AG04450 (cell line): ENCODE data around the gene CADPS2. TPM values are rescaled to one million over a fixed set of nuclear protein-coding genes. Genes with fewer than 3 reads are reported as not detected.

ENCODE experiments used
- CTCF ChIA-PET: fragments of 300-600, 350-600 bp; formaldehyde crosslinking; extraction: SDS; loops from one replicate; lab custom pipeline; 2022; ENCODE audit warnings: antibody characterized with exemption, inconsistent platforms; lab: Charles Lee
- POLR2A ChIA-PET: fragments of 350-600 bp; formaldehyde crosslinking; extraction: SDS; loops from one replicate; lab custom pipeline; 2021; ENCODE audit warnings: antibody characterized with exemption, inconsistent platforms; lab: Yijun Ruan, JAX
- DNase-seq: peaks from one replicate; pipeline ENCODE4 v3.0.0-alpha.2; 2011; ENCODE audit warnings: low read depth, low spot score
- H3K27ac ChIP-seq: one replicate; pipeline ENCODE4 v1.5.1; 2012; ENCODE audit warnings: low read depth, low read length, control low read depth
- H3K27me3 ChIP-seq: one replicate; pipeline ENCODE4 v1.6.0; 2012; ENCODE audit warnings: low read length; ENCODE audit not compliant: control insufficient read depth, insufficient read depth
- H3K4me3 ChIP-seq: 2 replicates; pipeline ENCODE4 v1.5.1; 2011; ENCODE audit warnings: mild to moderate bottlenecking, low read depth, low read length, control low read depth
- H3K9me3 ChIP-seq: 2 replicates; pipeline ENCODE4 v1.5.1; 2012; ENCODE audit warnings: low read length; ENCODE audit not compliant: control insufficient read depth, insufficient read depth
- polyA plus RNA-seq: library from polyadenylated mRNA; depleted of rRNA; stranded (reverse); fragments of >200 nt; gene quantifications from 2 replicates; pipeline ENCODE4 v1.2.3, GENCODE V29; 2011
- TF ChIP-seq, protein P1 (sequence below): IDR thresholded peaks from 2 replicates; pipeline ENCODE4 v1.5.1; 2011; ENCODE audit warnings: low read depth, low read length, control low read depth, inconsistent platforms

CADPS2 gene
- polyA plus RNA-seq, 1 experiment = 0.41 TPM

DNA sequence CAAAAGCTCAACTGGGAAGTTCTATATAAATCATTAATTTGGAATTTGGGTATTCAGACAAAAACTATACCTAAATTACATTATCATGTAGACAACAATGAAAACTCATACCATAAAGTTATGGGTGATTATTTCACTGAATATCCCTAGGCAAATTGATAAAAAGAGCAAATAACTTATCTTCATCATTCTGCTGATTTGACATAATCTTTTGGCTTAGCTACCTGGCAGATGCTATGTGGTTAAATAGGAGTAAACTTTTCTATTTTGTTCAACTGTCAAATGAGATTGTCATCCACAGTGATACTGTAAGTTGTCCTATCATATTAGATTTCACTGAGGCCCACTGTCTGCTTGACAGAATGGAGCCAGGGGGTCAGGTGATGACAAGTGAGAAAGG lies 432.8 kb downstream of the CADPS2 start:
- ChIA-PET POLR2A (no interaction called here), CTCF (no interaction called here)
- H3K4me3 ChIP-seq = no peak overlapping the region
- no peak overlapping the region for H3K27ac ChIP-seq
- H3K9me3 ChIP-seq = no peaks in the 10 kb centered on the region
- TF ChIP-seq, protein P1, sequence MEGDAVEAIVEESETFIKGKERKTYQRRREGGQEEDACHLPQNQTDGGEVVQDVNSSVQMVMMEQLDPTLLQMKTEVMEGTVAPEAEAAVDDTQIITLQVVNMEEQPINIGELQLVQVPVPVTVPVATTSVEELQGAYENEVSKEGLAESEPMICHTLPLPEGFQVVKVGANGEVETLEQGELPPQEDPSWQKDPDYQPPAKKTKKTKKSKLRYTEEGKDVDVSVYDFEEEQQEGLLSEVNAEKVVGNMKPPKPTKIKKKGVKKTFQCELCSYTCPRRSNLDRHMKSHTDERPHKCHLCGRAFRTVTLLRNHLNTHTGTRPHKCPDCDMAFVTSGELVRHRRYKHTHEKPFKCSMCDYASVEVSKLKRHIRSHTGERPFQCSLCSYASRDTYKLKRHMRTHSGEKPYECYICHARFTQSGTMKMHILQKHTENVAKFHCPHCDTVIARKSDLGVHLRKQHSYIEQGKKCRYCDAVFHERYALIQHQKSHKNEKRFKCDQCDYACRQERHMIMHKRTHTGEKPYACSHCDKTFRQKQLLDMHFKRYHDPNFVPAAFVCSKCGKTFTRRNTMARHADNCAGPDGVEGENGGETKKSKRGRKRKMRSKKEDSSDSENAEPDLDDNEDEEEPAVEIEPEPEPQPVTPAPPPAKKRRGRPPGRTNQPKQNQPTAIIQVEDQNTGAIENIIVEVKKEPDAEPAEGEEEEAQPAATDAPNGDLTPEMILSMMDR = no peak
- DNase-seq = no peak
- no peaks in the 10 kb centered on the region for H3K27me3 ChIP-seq

DNA sequence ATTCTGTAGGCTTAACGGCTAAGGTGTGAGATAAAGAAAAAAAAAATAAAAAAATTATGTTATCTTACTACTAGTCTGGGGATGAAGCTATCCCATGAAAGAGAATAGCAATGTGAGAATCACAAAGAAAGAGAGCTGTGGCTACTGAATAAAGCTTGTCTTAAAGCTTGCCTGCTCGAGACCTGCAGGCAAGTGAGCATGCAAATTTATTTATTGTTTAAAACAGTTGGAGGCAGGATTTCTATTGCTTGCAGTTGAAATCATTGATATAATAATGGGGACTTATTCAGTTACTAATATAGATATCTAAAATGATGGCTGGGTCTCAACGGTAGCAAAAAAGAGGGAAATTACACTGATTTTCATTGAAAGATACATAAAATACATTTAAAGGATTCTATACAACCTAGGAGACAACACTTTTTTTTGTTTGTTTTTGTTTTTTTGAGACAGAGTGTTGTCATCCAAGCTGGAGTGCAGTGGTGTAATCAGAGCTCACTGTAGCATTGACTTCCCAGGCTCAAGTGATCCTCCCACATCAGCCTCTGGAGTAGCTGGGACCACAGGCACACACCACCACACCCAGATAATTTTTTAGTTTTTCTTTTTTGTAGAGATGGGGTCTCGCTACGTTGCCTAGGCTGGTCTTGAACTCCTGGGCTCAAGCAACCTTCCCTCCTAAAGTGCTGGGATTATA lies 437.2 kb downstream of the CADPS2 start:
- no peaks in the 10 kb centered on the region for H3K9me3 ChIP-seq
- no peak overlapping the region for H3K4me3 ChIP-seq
- TF ChIP-seq, protein P1 = no peak
- no peaks in the 10 kb centered on the region for H3K27me3 ChIP-seq
- no peak overlapping the region for H3K27ac ChIP-seq
- CTCF ChIA-PET = no interaction called here
- POLR2A ChIA-PET = no interaction called here
- DNase-seq = no peak

DNA sequence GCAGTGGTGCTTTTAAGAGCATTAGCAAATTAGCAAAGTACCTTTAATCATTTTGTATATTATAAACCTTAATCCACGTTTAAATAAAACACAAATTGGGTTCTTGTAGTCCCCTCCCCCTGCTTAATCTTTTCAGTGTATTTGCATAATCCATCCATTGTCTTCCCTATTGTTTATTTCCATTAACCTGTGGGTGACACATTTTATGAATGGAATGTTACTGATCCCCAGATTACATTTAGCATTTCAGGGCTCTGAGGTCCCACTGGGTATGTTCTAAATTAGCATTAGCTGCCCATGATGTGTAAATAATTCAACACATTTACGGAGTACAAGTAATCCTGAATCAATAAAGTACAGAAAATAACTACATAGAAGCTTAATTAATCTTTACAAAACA lies 443.3 kb downstream of the CADPS2 start:
- TF ChIP-seq, protein P1 = no peak

DNA sequence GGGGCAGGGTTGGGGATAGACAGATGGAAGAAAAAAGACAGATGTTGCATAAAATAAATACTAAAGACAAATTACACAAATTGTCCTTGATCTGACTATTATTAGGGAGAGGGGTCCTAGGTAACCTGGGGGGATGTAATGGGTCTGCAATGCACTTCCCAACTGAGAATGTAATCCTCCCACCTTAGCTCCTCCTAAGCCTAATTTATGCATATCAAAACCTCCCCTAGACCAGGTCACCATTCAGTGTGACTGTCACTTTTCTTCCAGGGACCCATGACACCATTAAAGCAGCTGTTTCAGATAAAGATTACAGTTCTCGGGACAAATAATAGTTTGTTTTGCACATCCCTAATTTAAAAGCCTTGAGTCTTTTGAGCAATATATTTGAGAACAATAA lies 447.8 kb downstream of the CADPS2 start:
- CTCF ChIA-PET = no interaction called here
- no peak for DNase-seq
- Histone ChIP-seq H3K27ac (no peak overlapping the region), H3K9me3 (no peaks in the 10 kb centered on the region), H3K4me3 (no peak overlapping the region), H3K27me3 (no peaks in the 10 kb centered on the region)
- POLR2A ChIA-PET = no interaction called here
- TF ChIP-seq, protein P1 = no peak

More for the DNA sequence above, 443.3 kb downstream of the CADPS2 start:
- DNase-seq = no peak
- Histone ChIP-seq H3K4me3 (no peak overlapping the region), H3K27ac (no peak overlapping the region), H3K27me3 (no peaks in the 10 kb centered on the region), H3K9me3 (no peaks in the 10 kb centered on the region)
- ChIA-PET CTCF (no interaction called here), POLR2A (no interaction called here)

DNA sequence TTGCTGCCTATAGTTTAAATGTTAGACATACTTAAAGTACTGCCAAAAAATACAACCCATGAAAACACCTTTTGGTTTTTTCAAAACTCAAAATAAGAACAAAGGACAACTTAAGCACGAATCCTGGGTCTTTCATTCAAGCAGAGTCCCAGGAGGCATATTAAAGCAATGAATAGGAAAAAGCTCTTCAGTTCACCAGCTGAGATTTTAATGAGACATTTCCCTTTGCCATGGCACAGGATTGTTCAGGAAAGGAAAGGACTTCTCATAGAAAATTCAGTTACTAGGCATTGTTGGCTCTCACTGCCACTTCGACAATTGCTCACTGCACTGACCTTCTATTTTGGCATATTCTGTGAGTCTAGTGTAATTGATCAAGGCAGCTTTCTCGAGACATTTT lies 448.3 kb downstream of the CADPS2 start:
- POLR2A ChIA-PET = no interaction called here

More for the DNA sequence above, 448.3 kb downstream of the CADPS2 start:
- Histone ChIP-seq H3K9me3 (no peaks in the 10 kb centered on the region), H3K4me3 (no peak overlapping the region), H3K27me3 (no peaks in the 10 kb centered on the region), H3K27ac (no peak overlapping the region)
- CTCF ChIA-PET = no interaction called here
- TF ChIP-seq, protein P1 = no peak
- no peak for DNase-seq
